GM12872 (cell line): ENCODE results near the gene CALU.
A peak's percentile ranks its signal among the peaks of the same experiment; 100 is the strongest.

Experiments used
- CTCF ChIP-seq: IDR thresholded peaks from 3 replicates; pipeline ENCODE4 v1.5.1; 2011; ENCODE audit warnings: low read depth, mild to moderate bottlenecking, low read length, moderate library complexity; ENCODE audit not compliant: insufficient read depth

The CALU gene

GRCh38 chr7:128739048-128739962 lies at the start of gene CALU:
CALU (plus strand) TSS chr7:128739359; CDS start chr7:128748584, 9,225 bp downstream.
- no peak for TF ChIP-seq CTCF

GRCh38 chr7:128691227-128691626 lies 47.9 kb upstream of the CALU start:
- no peak for TF ChIP-seq CTCF

- no peak for TF ChIP-seq CTCF
Measured at GRCh38 chr7:128692623-128693270, 46.4 kb upstream of the CALU start.

GRCh38 chr7:128693373-128694015 lies 45.7 kb upstream of the CALU start:
- TF ChIP-seq CTCF, result no peak

- no peak for TF ChIP-seq CTCF
Measured at GRCh38 chr7:128694738-128695137, 44.4 kb upstream of the CALU start.

GRCh38 chr7:128697302-128697905 lies 41.8 kb upstream of the CALU start:
- TF ChIP-seq CTCF, result peak; percentile 38
